Trophoblast cell (in vitro differentiated cells and primary cell): ENCODE results near the gene IQCN.

Source experiments
- DNase-seq, 2 donors: peaks; one replicate each; pipeline ENCODE4 v3.0.0-alpha.2; 2016
- H2AFZ ChIP-seq: 2 replicates; pipeline ENCODE4 v1.6.1; 2013; ENCODE audit warnings: low read length, moderate library complexity, mild to moderate bottlenecking; ENCODE audit not compliant: insufficient read depth, poor library complexity
- H2AK5ac ChIP-seq: 2 replicates; pipeline ENCODE4 v1.6.1; 2013; ENCODE audit warnings: mild to moderate bottlenecking, low read length
- H2BK120ac ChIP-seq: 2 replicates; pipeline ENCODE4 v1.6.1; 2013; ENCODE audit warnings: low read length, mild to moderate bottlenecking, moderate library complexity; ENCODE audit not compliant: insufficient read depth, poor library complexity
- H2BK12ac ChIP-seq: 2 replicates; pipeline ENCODE4 v1.6.1; 2013; ENCODE audit warnings: mild to moderate bottlenecking, low read length, moderate library complexity
- H2BK5ac ChIP-seq: 2 replicates; pipeline ENCODE4 v1.6.1; 2013; ENCODE audit warnings: low read length, low read depth, moderate library complexity, mild to moderate bottlenecking; ENCODE audit not compliant: poor library complexity
- H3K14ac ChIP-seq: 2 replicates; pipeline ENCODE4 v1.6.1; 2013; ENCODE audit warnings: mild to moderate bottlenecking, low read length
- H3K18ac ChIP-seq: 2 replicates; pipeline ENCODE4 v1.6.1; 2013; ENCODE audit warnings: mild to moderate bottlenecking, low read length
- H3K23ac ChIP-seq: 2 replicates; pipeline ENCODE4 v1.6.1; 2013; ENCODE audit warnings: low read length
- H3K27ac ChIP-seq: 2 replicates; pipeline ENCODE4 v1.5.1; 2013; ENCODE audit warnings: low read depth, mild to moderate bottlenecking, inconsistent platforms, low read length, moderate library complexity
- H3K27me3 ChIP-seq: 2 replicates; pipeline ENCODE4 v1.6.1; 2013; ENCODE audit warnings: inconsistent platforms, mild to moderate bottlenecking, low read length, moderate library complexity; ENCODE audit not compliant: insufficient read depth
- H3K36me3 ChIP-seq, 2 experiments: 1 replicate in 1 of 2; 2 replicates in 1 of 2; pipeline ENCODE4 v1.6.1; 2013; ENCODE audit warnings: low read length in 2 of 2, mild to moderate bottlenecking in 2 of 2, moderate library complexity in 1 of 2; ENCODE audit not compliant: insufficient read depth in 2 of 2, control insufficient read depth in 1 of 2
- H3K4ac ChIP-seq: 2 replicates; pipeline ENCODE4 v1.6.1; 2013; ENCODE audit warnings: low read depth, mild to moderate bottlenecking, low read length, moderate library complexity
- H3K4me1 ChIP-seq, 2 experiments: 1 replicate in 1 of 2; 2 replicates in 1 of 2; pipeline ENCODE4 v1.6.1; 2013; ENCODE audit warnings: low read length in 2 of 2, mild to moderate bottlenecking in 2 of 2, moderate library complexity in 1 of 2; ENCODE audit not compliant: insufficient read depth in 2 of 2, control insufficient read depth in 1 of 2
- H3K4me2 ChIP-seq: 2 replicates; pipeline ENCODE4 v1.6.1; 2013; ENCODE audit warnings: inconsistent platforms, mild to moderate bottlenecking, low read length, moderate library complexity
- H3K4me3 ChIP-seq: 2 replicates; pipeline ENCODE4 v1.5.1; 2013; ENCODE audit warnings: mild to moderate bottlenecking, low read depth, low read length, inconsistent platforms
- H3K79me1 ChIP-seq: one replicate; pipeline ENCODE4 v1.6.1; 2013; ENCODE audit warnings: low read length
- H3K79me2 ChIP-seq: 2 replicates; pipeline ENCODE4 v1.6.1; 2013; ENCODE audit warnings: low read length, mild to moderate bottlenecking; ENCODE audit not compliant: control insufficient read depth, insufficient read depth, poor library complexity
- H3K9ac ChIP-seq: 2 replicates; pipeline ENCODE4 v1.6.1; 2013; ENCODE audit warnings: mild to moderate bottlenecking, low read length
- H3K9me3 ChIP-seq: 2 replicates; pipeline ENCODE4 v1.6.1; 2013; ENCODE audit warnings: low read depth, mild to moderate bottlenecking, control low read depth, inconsistent platforms, low read length; ENCODE audit not compliant: insufficient read depth
- H4K12ac ChIP-seq: 2 replicates; pipeline ENCODE4 v1.6.1; 2013; ENCODE audit warnings: low read depth, mild to moderate bottlenecking, low read length, moderate library complexity
- H4K8ac ChIP-seq: 2 replicates; pipeline ENCODE4 v1.6.1; 2013; ENCODE audit warnings: low read depth, mild to moderate bottlenecking, low read length, moderate library complexity
- H4K91ac ChIP-seq: one replicate; pipeline ENCODE4 v1.6.1; 2013; ENCODE audit warnings: low read depth, mild to moderate bottlenecking, low read length, moderate library complexity
- WGBS: extraction: QIAGEN DNeasy Blood & Tissue Kit; methylation state at CpG from one replicate; pipeline ENCODE4 v1.1.7; 2013; ENCODE audit warnings: missing lambda C conversion rate; ENCODE audit not compliant: insufficient read length, insufficient coverage; ENCODE audit errors: extremely low coverage; 5-methylcytosine and 5-hydroxymethylcytosine counted together

The IQCN gene

DNA sequence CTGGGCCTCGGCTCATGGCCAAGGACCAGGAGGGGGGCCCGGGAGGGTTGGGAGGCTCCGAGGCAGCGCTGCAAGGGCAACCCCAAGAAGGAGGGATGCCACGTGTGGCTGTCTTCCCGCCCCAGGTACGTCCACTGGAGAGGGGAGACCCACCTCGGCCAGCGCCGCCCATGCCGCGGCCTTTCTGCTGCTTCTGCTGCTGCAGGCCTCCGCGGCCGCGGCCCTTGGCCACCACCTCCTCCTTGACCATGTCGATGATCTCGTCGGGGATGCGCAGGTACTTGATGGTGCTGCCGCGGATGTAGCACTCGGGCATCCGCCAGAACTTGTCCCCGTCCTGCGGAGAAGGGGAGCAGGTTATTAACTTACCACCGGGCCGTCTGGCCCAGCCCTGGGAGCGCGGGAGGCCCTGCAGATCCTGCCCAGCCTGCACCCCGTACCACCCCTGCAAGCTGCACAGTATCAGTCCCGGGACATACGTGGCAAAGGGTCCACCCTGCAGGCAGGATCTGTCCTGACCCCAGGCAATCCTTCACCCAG, 35.3 kb upstream of the IQCN start:
- H2BK12ac ChIP-seq, result no peak overlapping the region
- no peak overlapping the region for H3K4ac ChIP-seq
- H4K12ac ChIP-seq, result no peak overlapping the region
- no peak overlapping the region for H3K27ac ChIP-seq
- H3K9ac ChIP-seq, result no peak overlapping the region
- no peak overlapping the region for H3K4me2 ChIP-seq
- no peak overlapping the region for H4K91ac ChIP-seq
- H3K36me3 ChIP-seq, result peaks cover 79% of the 10 kb centered on the region in 2 experiments
- H3K18ac ChIP-seq, result no peak overlapping the region
- H3K4me1 ChIP-seq, result peaks cover 9% of the 10 kb centered on the region in 2 experiments
- no peak overlapping the region for H3K4me3 ChIP-seq
- H3K9me3 ChIP-seq, result no peaks in the 10 kb centered on the region
- no peak overlapping the region for H3K23ac ChIP-seq
- DNase-seq, result no peak
- H3K79me2 ChIP-seq, result peaks cover 2% of the 10 kb centered on the region
- WGBS, result no CpG with 5 or more reads among the region's 33 CpGs
- H3K27me3 ChIP-seq, result no peaks in the 10 kb centered on the region
- no peak overlapping the region for H3K14ac ChIP-seq
- no peak overlapping the region for H4K8ac ChIP-seq
- no peak overlapping the region for H2AFZ ChIP-seq
- no peak overlapping the region for H2AK5ac ChIP-seq
- no peak overlapping the region for H2BK5ac ChIP-seq
- H2BK120ac ChIP-seq, result no peak overlapping the region
- peaks cover 9% of the 10 kb centered on the region for H3K79me1 ChIP-seq

DNA sequence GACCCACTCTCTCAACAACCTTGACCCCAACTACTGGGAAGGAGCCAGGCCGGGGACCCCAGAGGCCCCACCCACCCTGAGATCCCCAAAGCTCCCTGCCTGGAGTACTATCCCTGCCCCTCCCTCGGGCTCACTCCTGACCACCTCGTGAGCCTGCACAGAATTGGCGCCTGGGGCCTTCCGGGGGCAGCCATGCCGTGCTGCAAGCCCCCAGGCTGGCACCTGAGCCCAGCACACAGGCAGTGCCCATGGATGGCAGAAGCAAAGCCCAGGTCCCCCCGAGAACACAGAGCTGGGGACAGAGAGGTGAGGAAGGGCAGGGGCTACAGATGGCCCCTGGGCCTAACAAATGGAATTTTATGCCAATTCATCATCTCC, 34.7 kb upstream of the IQCN start:
- Histone ChIP-seq H3K23ac (no peak overlapping the region), H3K27ac (no peak overlapping the region), H3K18ac (no peak overlapping the region), H2AFZ (no peak overlapping the region), H3K4me3 (no peak overlapping the region), H3K4ac (no peak overlapping the region), H3K27me3 (no peaks in the 10 kb centered on the region), H3K9me3 (peaks cover 2% of the 10 kb centered on the region), H4K12ac (no peak overlapping the region), H3K9ac (no peak overlapping the region), H3K14ac (no peak overlapping the region), H4K91ac (no peak overlapping the region), H3K4me2 (no peak overlapping the region), H2AK5ac (no peak overlapping the region), H2BK120ac (no peak overlapping the region), H3K4me1 (peaks cover 12 to 14% of the 10 kb centered on the region in 2 experiments), H2BK5ac (no peak overlapping the region), H3K79me1 (peaks cover 15% of the 10 kb centered on the region), H4K8ac (no peak overlapping the region), H3K36me3 (peaks cover 74 to 75% of the 10 kb centered on the region in 2 experiments), H3K79me2 (peaks cover 4% of the 10 kb centered on the region), H2BK12ac (no peak overlapping the region)
- no peak for DNase-seq
- WGBS, result no CpG with 5 or more reads among the region's 7 CpGs

DNA sequence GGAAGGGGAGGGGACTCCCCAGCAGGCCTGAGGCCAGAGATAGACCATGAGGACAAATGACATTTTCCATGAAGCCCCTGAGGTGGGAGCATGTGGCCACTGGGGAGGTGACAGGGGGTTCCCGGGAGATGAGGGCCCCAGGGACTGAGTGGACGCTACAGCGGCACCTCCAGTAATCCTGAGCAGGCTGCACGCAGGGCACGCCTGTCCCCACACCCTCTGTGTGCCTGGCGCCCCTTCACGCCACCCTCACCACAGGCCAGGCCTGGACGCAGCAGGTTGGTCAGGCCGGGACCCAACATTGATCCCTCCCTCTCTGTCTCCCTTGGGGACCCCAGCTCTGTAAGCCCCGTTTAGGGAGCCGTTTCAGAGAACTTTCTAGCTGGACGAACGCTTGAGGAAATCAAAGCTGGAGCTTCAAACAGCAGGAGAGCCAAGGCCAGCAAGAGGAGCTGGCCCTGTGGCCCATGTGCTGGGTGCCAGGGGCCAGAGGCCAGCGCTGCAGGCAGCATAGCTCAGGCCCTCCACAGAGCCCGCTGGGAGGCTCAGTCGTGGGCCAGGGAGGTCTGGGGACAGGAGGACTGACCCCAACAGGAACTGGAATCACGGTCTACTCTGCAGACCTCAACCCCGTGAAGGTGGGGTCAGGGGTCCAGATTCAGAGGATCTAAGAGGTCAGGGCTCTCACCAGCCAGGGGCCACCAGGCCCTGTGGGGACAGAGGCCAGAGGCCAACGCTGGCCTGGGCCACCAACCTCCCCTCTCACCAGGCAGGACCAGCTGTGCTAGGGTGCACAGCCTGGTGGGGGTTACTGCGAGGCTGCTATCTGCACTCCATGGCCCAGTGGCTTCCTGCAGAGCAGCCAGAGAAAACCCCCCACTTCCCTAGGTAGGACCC, 34.0 kb upstream of the IQCN start:
- no CpG with 5 or more reads among the region's 20 CpGs for WGBS

DNA sequence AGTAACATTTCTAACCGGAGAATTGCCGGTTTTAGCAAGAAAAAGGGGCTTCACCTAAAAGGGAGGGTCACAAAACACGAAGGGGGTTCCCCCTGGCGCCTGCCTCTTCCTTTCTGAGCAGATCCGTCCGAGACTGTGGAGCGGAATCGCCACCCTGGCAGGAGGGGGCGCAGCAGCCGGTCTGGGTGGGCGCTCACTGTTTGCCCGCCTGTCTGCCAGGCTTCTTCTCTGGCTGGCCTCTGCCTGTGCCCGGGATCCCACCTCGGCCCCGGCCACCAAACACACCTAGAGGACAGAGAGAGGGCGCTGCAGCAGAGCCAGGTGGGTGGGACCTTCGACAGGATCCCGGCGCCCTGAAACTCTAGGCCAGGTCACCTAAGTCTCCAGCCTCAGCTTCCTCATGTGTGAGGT, 33.0 kb upstream of the IQCN start:
- no peak overlapping the region for H3K4me3 ChIP-seq
- H4K12ac ChIP-seq, result no peak overlapping the region
- H3K27ac ChIP-seq, result no peak overlapping the region
- no peak overlapping the region for H2AK5ac ChIP-seq
- WGBS, result no CpG with 5 or more reads among the region's 19 CpGs
- H3K79me2 ChIP-seq, result peaks cover 4% of the 10 kb centered on the region
- H3K4me2 ChIP-seq, result no peak overlapping the region
- H2BK120ac ChIP-seq, result no peak overlapping the region
- no peak overlapping the region for H3K18ac ChIP-seq
- H2BK12ac ChIP-seq, result no peak overlapping the region
- peaks cover 14 to 15% of the 10 kb centered on the region in 2 experiments for H3K4me1 ChIP-seq
- peaks cover 2% of the 10 kb centered on the region for H3K9me3 ChIP-seq
- no peak for DNase-seq
- no peak overlapping the region for H3K14ac ChIP-seq
- no peak overlapping the region for H3K9ac ChIP-seq
- H4K91ac ChIP-seq, result no peak overlapping the region
- H3K79me1 ChIP-seq, result peaks cover 22% of the 10 kb centered on the region
- no peak overlapping the region for H2AFZ ChIP-seq
- H3K4ac ChIP-seq, result no peak overlapping the region
- H4K8ac ChIP-seq, result no peak overlapping the region
- no peak overlapping the region for H3K23ac ChIP-seq
- H2BK5ac ChIP-seq, result no peak overlapping the region
- H3K27me3 ChIP-seq, result no peaks in the 10 kb centered on the region
- peaks cover 63 to 64% of the 10 kb centered on the region in 2 experiments for H3K36me3 ChIP-seq

More for the DNA sequence above, 34.0 kb upstream of the IQCN start:
- no peaks in the 10 kb centered on the region for H3K27me3 ChIP-seq
- H3K4ac ChIP-seq, result no peak overlapping the region
- DNase-seq, result no peak
- no peak overlapping the region for H2BK120ac ChIP-seq
- peaks cover 4% of the 10 kb centered on the region for H3K79me2 ChIP-seq
- no peak overlapping the region for H2AK5ac ChIP-seq
- H3K36me3 ChIP-seq, result peaks cover 72 to 74% of the 10 kb centered on the region in 2 experiments
- H2BK12ac ChIP-seq, result no peak overlapping the region
- H3K9me3 ChIP-seq, result peaks cover 2% of the 10 kb centered on the region
- no peak overlapping the region for H4K12ac ChIP-seq
- no peak overlapping the region for H3K4me3 ChIP-seq
- H3K4me2 ChIP-seq, result no peak overlapping the region
- H4K91ac ChIP-seq, result no peak overlapping the region
- H4K8ac ChIP-seq, result no peak overlapping the region
- H2AFZ ChIP-seq, result no peak overlapping the region
- peaks cover 18% of the 10 kb centered on the region for H3K79me1 ChIP-seq
- no peak overlapping the region for H3K14ac ChIP-seq
- H2BK5ac ChIP-seq, result no peak overlapping the region
- H3K4me1 ChIP-seq, result peaks cover 13 to 15% of the 10 kb centered on the region in 2 experiments
- H3K23ac ChIP-seq, result no peak overlapping the region
- no peak overlapping the region for H3K27ac ChIP-seq
- no peak overlapping the region for H3K18ac ChIP-seq
- no peak overlapping the region for H3K9ac ChIP-seq
